Osteocyte (in vitro differentiated cells): Measurements from ENCODE around the gene SLC16A12. TPM values are rescaled to one million over a fixed set of nuclear protein-coding genes. Genes with fewer than 3 reads are reported as not detected.

Source experiments
- DNase-seq: peaks from one replicate; pipeline ENCODE4 v3.0.0; 2021; ENCODE audit warnings: mixed read lengths; ENCODE audit not compliant: unreplicated experiment; ENCODE audit errors: extremely low spot score
- H3K27ac Mint-ChIP-seq: one replicate; pipeline ENCODE4 v1.8.0; 2021; ENCODE audit warnings: mild to moderate bottlenecking, mixed read lengths; ENCODE audit not compliant: unreplicated experiment
- H3K27me3 Mint-ChIP-seq: one replicate; pipeline ENCODE4 v1.8.0; 2021; ENCODE audit warnings: mixed read lengths; ENCODE audit not compliant: unreplicated experiment
- H3K36me3 Mint-ChIP-seq: one replicate; pipeline ENCODE4 v1.8.0; 2021; ENCODE audit warnings: mixed read lengths; ENCODE audit not compliant: unreplicated experiment
- H3K4me1 Mint-ChIP-seq: one replicate; pipeline ENCODE4 v1.8.0; 2021; ENCODE audit warnings: mixed read lengths; ENCODE audit not compliant: unreplicated experiment
- H3K4me3 Mint-ChIP-seq: one replicate; pipeline ENCODE4 v1.8.0; 2021; ENCODE audit warnings: mild to moderate bottlenecking, moderate library complexity, mixed read lengths; ENCODE audit not compliant: unreplicated experiment
- H3K9me3 Mint-ChIP-seq: one replicate; pipeline ENCODE4 v1.8.0; 2021; ENCODE audit warnings: mixed read lengths; ENCODE audit not compliant: unreplicated experiment
- CTCF ChIP-seq: fragments of 200-600 bp; sonication (generic); IDR thresholded peaks from 2 replicates; pipeline ENCODE4 v1.5.0; 2021; ENCODE audit warnings: antibody characterized with exemption, mild to moderate bottlenecking, moderate library complexity
- long read RNA-seq: library from polyadenylated mRNA; unstranded; transcript quantifications from one replicate; pipeline ENCODE4 v2.0.0, GENCODE V29; 2021
- total RNA-seq: library from RNA; stranded (reverse); gene quantifications from 2 replicates; pipeline ENCODE4 v1.2.1, GENCODE V29; 2021

SLC16A12 gene
- total RNA-seq: 7.9 and 8.4 TPM in 2 replicates
- long read RNA-seq, partial matches to known transcripts: 9 of 28 reads
- long read RNA-seq, other reads (novel, unspliced or antisense): 19 of 28 reads

DNA sequence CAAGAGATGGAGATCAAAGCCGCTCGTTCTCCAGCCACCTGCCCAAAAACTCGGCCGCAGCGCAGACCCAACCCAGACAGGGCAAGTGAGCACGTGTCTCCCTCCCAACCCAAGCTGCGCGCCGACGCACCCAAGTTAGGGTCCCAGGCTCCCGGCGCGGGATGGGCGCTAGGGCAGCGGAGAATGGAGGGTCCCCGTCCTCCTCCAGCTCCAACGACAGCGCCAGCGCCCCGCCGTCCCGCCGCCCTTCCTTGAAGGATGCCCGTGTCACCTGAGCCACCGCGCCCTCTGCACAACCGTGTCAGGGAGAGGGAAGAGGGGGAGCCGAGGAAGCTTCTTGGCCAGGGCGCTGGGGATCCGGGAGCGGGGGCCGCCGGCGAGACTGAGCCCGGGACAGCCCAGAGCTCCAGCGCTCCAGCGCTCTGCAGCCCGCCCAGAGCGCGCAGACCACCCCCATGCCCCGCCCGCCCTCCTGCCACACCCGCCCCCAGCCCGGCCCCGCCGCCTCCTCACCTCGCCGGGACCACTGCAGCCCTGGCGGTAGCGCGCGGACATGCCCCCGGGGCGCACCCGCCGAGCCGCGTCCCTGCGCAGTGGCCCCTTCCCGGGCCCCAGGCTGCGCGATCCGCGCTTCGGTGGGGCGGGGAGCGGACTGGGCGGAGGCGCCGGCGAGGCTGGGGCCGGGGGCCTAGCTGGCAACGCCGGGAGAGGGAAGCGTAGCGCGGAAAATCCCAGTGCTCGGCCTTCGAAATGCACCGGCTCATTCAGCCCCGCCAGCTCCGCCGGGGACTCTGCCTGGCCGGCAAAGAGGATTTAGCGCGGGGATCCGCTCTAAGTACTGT lies at the start of gene SLC16A12:
SLC16A12 (minus strand) TSS at position 424 of the 842 bp plus-strand sequence. CDS start 73,016 bp downstream, outside the sequence.
- H3K4me3 Mint-ChIP-seq: peak within 1 kb of the TSS; percentile 80
- H3K4me1 Mint-ChIP-seq: peaks cover 18% of the 10 kb centered on the region
- no peaks in the 10 kb centered on the region for H3K27me3 Mint-ChIP-seq
- H3K9me3 Mint-ChIP-seq: no peaks in the 10 kb centered on the region
- DNase-seq: peak; percentile 86
- H3K36me3 Mint-ChIP-seq: peaks cover 6% of the 10 kb centered on the region
- peak; percentile 31 for TF ChIP-seq CTCF
- H3K27ac Mint-ChIP-seq: peak within 1 kb of the TSS; percentile 58

- H3K27ac Mint-ChIP-seq: no peak overlapping the region
- H3K36me3 Mint-ChIP-seq: peaks cover 20% of the 10 kb centered on the region
- TF ChIP-seq CTCF: no peak
- H3K9me3 Mint-ChIP-seq: peaks cover 6% of the 10 kb centered on the region
- H3K4me1 Mint-ChIP-seq: peaks cover 3% of the 10 kb centered on the region
- DNase-seq: no peak
- H3K27me3 Mint-ChIP-seq: no peaks in the 10 kb centered on the region
- no peak overlapping the region for H3K4me3 Mint-ChIP-seq
These were observed 46.6 kb upstream of the SLC16A12 start for GRCh38 chr10:89582022-89582421.

DNA sequence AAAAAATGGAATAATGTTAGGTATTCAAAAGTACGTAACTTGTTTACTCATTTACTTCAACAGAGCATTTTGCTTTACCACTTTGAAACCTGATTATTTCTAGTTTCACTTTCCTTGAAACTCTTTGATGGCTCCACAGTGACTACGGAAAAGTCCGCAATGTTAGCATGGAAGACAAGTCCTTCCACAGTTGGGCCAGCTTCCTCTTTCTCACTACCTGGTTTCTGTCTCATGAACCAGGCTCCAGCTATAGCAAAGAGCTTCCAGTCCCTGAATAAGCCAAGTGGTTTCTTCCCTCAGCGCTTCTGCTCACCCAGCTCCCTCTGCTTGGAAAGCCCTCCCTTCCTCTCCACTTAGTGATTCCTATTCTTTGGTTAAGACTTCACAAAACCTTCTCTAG lies 44.8 kb upstream of the SLC16A12 start:
- no peak for DNase-seq
- peaks cover 12% of the 10 kb centered on the region for H3K9me3 Mint-ChIP-seq
- peaks cover 21% of the 10 kb centered on the region for H3K36me3 Mint-ChIP-seq
- H3K27ac Mint-ChIP-seq: no peak overlapping the region
- no peak for TF ChIP-seq CTCF
- peaks cover 17% of the 10 kb centered on the region for H3K4me1 Mint-ChIP-seq
- H3K4me3 Mint-ChIP-seq: no peak overlapping the region
- no peaks in the 10 kb centered on the region for H3K27me3 Mint-ChIP-seq

DNA sequence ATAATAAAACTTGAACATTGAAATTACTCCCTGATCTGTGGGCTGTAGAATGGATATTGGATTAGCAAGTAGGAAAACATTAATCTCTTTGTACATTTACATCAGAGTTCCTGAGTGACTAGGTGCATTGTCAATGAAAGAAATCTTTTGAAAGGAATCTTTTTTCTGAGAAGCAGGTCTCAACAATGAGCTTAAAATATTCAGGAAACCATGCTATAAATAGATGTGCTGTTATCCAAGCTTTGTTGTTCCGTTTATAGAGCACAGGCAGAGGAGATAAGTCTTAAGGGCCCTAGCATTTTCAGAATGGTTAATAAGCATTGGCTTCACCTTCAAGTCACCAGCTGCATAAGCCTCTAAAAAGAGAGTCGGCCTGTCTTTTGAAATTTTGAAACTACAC lies 41.3 kb upstream of the SLC16A12 start:
- TF ChIP-seq CTCF: no peak
- H3K4me3 Mint-ChIP-seq: no peak overlapping the region
- no peak overlapping the region for H3K27ac Mint-ChIP-seq
- H3K36me3 Mint-ChIP-seq: peaks cover 4% of the 10 kb centered on the region
- no peak for DNase-seq
- H3K9me3 Mint-ChIP-seq: peaks cover 12% of the 10 kb centered on the region
- peaks cover 28% of the 10 kb centered on the region for H3K4me1 Mint-ChIP-seq
- no peaks in the 10 kb centered on the region for H3K27me3 Mint-ChIP-seq

DNA sequence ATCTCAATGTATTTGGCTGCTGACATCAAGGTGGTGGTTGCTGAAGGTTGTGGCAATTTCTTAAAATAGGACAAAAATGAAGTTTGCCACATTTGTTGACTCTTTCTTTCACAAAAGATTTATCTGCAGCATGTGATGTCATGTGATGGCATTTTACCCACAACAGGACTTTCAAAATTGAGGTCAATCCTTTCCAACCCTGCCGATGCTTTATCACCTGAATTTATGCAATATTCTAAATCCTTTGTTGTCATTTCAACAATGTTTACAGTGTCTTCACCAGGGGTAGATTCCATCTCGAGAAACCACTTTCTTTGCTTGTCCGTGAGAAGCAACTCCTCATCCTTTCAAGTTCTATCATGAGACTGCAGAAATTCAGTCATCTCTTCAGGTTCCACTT lies 40.6 kb upstream of the SLC16A12 start:
- no peak for TF ChIP-seq CTCF
- Mint-ChIP-seq H3K4me3 (no peak overlapping the region), H3K4me1 (peaks cover 28% of the 10 kb centered on the region), H3K27ac (peak overlapping the region; percentile 52), H3K9me3 (peaks cover 12% of the 10 kb centered on the region), H3K27me3 (no peaks in the 10 kb centered on the region), H3K36me3 (peaks cover 4% of the 10 kb centered on the region)
- no peak for DNase-seq
